H9 (cell line): ENCODE results near the gene ZMYND8. TPM values are rescaled to one million over a fixed set of nuclear protein-coding genes. Genes with fewer than 3 reads are reported as not detected.

Experiments
- DNase-seq: peaks from one replicate; pipeline ENCODE4 v3.0.0-alpha.2; 2017
- H2AFZ ChIP-seq: one replicate; pipeline ENCODE4 v1.6.1; 2013; ENCODE audit warnings: mild to moderate bottlenecking, low read length, control low read depth, moderate library complexity
- H2AK5ac ChIP-seq: 2 replicates; pipeline ENCODE4 v1.6.1; 2013; ENCODE audit warnings: low read length, control low read depth, mixed read lengths; ENCODE audit not compliant: insufficient read length
- H2BK120ac ChIP-seq: one replicate; pipeline ENCODE4 v1.6.1; 2013; ENCODE audit warnings: low read depth, mild to moderate bottlenecking, low read length, control low read depth, inconsistent platforms; ENCODE audit not compliant: poor library complexity, severe bottlenecking
- H2BK12ac ChIP-seq: 2 replicates; pipeline ENCODE4 v1.6.1; 2013; ENCODE audit warnings: low read length, control low read depth, mixed read lengths, low read depth; ENCODE audit not compliant: insufficient read length
- H2BK15ac ChIP-seq: 2 replicates; pipeline ENCODE4 v1.6.1; 2013; ENCODE audit warnings: low read depth, low read length, control low read depth
- H2BK20ac ChIP-seq: one replicate; pipeline ENCODE4 v1.6.1; 2013; ENCODE audit warnings: low read depth, mild to moderate bottlenecking, low read length, control low read depth, inconsistent platforms; ENCODE audit not compliant: poor library complexity, severe bottlenecking
- H2BK5ac ChIP-seq: 2 replicates; pipeline ENCODE4 v1.6.1; 2013; ENCODE audit warnings: low read length, control low read depth, mixed read lengths; ENCODE audit not compliant: insufficient read length
- H3K14ac ChIP-seq: 2 replicates; pipeline ENCODE4 v1.6.1; 2013; ENCODE audit warnings: low read length, control low read depth; ENCODE audit not compliant: insufficient read depth
- H3K18ac ChIP-seq: 2 replicates; pipeline ENCODE4 v1.6.1; 2013; ENCODE audit warnings: low read depth, mild to moderate bottlenecking, mixed read lengths, low read length, control low read depth; ENCODE audit not compliant: insufficient read length
- H3K23ac ChIP-seq: 2 replicates; pipeline ENCODE4 v1.6.1; 2013; ENCODE audit warnings: low read length, control low read depth, mixed read lengths, low read depth; ENCODE audit not compliant: insufficient read length
- H3K23me2 ChIP-seq: 2 replicates; pipeline ENCODE4 v1.6.1; 2013; ENCODE audit warnings: low read depth, mild to moderate bottlenecking, mixed read lengths, low read length, control low read depth; ENCODE audit not compliant: insufficient read length, poor library complexity, severe bottlenecking
- H3K27ac ChIP-seq: 2 replicates; pipeline ENCODE4 v1.5.1; 2013; ENCODE audit warnings: low read length, control low read depth, mixed read lengths, low read depth; ENCODE audit not compliant: insufficient read length
- H3K27me3 ChIP-seq: 2 replicates; pipeline ENCODE4 v1.6.1; 2013; ENCODE audit warnings: low read length, control low read depth, inconsistent platforms; ENCODE audit not compliant: insufficient read depth
- H3K4ac ChIP-seq: 2 replicates; pipeline ENCODE4 v1.6.1; 2013; ENCODE audit warnings: low read depth, mild to moderate bottlenecking, control low read depth, inconsistent platforms, low read length, moderate library complexity
- H3K4me1 ChIP-seq: 2 replicates; pipeline ENCODE4 v1.6.1; 2013; ENCODE audit warnings: low read length, control low read depth, inconsistent platforms; ENCODE audit not compliant: insufficient read depth
- H3K4me2 ChIP-seq: 2 replicates; pipeline ENCODE4 v1.6.1; 2013; ENCODE audit warnings: low read length, control low read depth, mixed read lengths; ENCODE audit not compliant: insufficient read length, insufficient read depth
- H3K56ac ChIP-seq: 2 replicates; pipeline ENCODE4 v1.6.1; 2013; ENCODE audit warnings: low read depth, mild to moderate bottlenecking, mixed read lengths, low read length, control low read depth; ENCODE audit not compliant: insufficient read length
- H3K79me1 ChIP-seq: 2 replicates; pipeline ENCODE4 v1.6.1; 2013; ENCODE audit warnings: low read depth, mild to moderate bottlenecking, moderate library complexity, low read length, control low read depth, inconsistent platforms; ENCODE audit not compliant: insufficient read depth, poor library complexity, severe bottlenecking
- H3K79me2 ChIP-seq: 2 replicates; pipeline ENCODE4 v1.6.1; 2013; ENCODE audit warnings: low read length, control low read depth, inconsistent platforms; ENCODE audit not compliant: insufficient read depth
- H3K9ac ChIP-seq: 2 replicates; pipeline ENCODE4 v1.6.1; 2013; ENCODE audit warnings: low read length, control low read depth, mixed read lengths; ENCODE audit not compliant: insufficient read length; ENCODE audit errors: extremely low read depth
- H3K9me3 ChIP-seq: one replicate; pipeline ENCODE4 v1.6.1; 2013; ENCODE audit warnings: low read depth, low read length, inconsistent platforms; ENCODE audit not compliant: control insufficient read depth
- H3T11ph ChIP-seq: one replicate; pipeline ENCODE4 v1.6.1; 2013; ENCODE audit warnings: mild to moderate bottlenecking, low read length, control low read depth, inconsistent platforms
- H4K20me1 ChIP-seq: one replicate; pipeline ENCODE4 v1.6.1; 2013; ENCODE audit not compliant: control insufficient read depth, insufficient read length, insufficient read depth
- H4K5ac ChIP-seq: 2 replicates; pipeline ENCODE4 v1.6.1; 2013; ENCODE audit warnings: low read depth, mild to moderate bottlenecking, mixed read lengths, low read length, control low read depth; ENCODE audit not compliant: insufficient read length
- H4K8ac ChIP-seq: replicated peaks from 2 replicates; pipeline ENCODE4 v1.6.1; 2013; ENCODE audit warnings: low read length, control low read depth, mixed read lengths, low read depth; ENCODE audit not compliant: insufficient read length
- H4K91ac ChIP-seq: 2 replicates; pipeline ENCODE4 v1.6.1; 2013; ENCODE audit warnings: low read depth, mild to moderate bottlenecking, moderate library complexity, mixed read lengths, low read length, control low read depth; ENCODE audit not compliant: insufficient read length
- H3K27ac Mint-ChIP-seq, 3 experiments: 2 replicates in 2 of 3; 3 replicates in 1 of 3; pipeline ENCODE4 v1.8.0; 2020 to 2021; ENCODE audit warnings: mixed read lengths in 3 of 3, mild to moderate bottlenecking in 1 of 3, moderate library complexity in 1 of 3
- H3K27me3 Mint-ChIP-seq: 2 replicates; pipeline ENCODE4 v1.8.0; 2021; ENCODE audit warnings: low read depth, mild to moderate bottlenecking, moderate library complexity, mixed read lengths
- H3K36me3 Mint-ChIP-seq, 3 experiments: 2 replicates in 2 of 3; 3 replicates in 1 of 3; pipeline ENCODE4 v1.8.0; 2020 to 2021; ENCODE audit warnings: low read depth in 3 of 3, mixed read lengths in 3 of 3; ENCODE audit not compliant: insufficient read depth in 1 of 3
- H3K4me1 Mint-ChIP-seq, 2 experiments: 2 replicates each; pipeline ENCODE4 v1.8.0; 2020; ENCODE audit warnings: mixed read lengths in 2 of 2
- H3K4me3 Mint-ChIP-seq, 2 experiments: 2 replicates in 1 of 2; 3 replicates in 1 of 2; pipeline ENCODE4 v1.8.0; 2020 to 2021; ENCODE audit warnings: mild to moderate bottlenecking in 2 of 2, mixed read lengths in 2 of 2, moderate library complexity in 1 of 2
- H3K9me3 Mint-ChIP-seq, 2 experiments: 2 replicates in 1 of 2; 3 replicates in 1 of 2; pipeline ENCODE4 v1.8.0; 2020; ENCODE audit warnings: mild to moderate bottlenecking in 2 of 2, mixed read lengths in 2 of 2, moderate library complexity in 1 of 2
- WGBS: extraction: QIAGEN DNeasy Blood & Tissue Kit; methylation state at CpG from one replicate; pipeline ENCODE4 v1.1.7; 2013; ENCODE audit warnings: missing lambda C conversion rate, low lambda C conversion rate, mixed read lengths; ENCODE audit not compliant: insufficient read length; ENCODE audit errors: extremely low coverage; 5-methylcytosine and 5-hydroxymethylcytosine counted together
- total RNA-seq: library from RNA; stranded (reverse); gene quantifications from 2 replicates; pipeline ENCODE4 v1.2.1, GENCODE V29; 2021
- TF ChIP-seq, protein P1 (sequence below): fragments of 200-600 bp; sonication (generic); conservative IDR thresholded peaks from 3 replicates; pipeline ENCODE4 v1.8.0; 2021; ENCODE audit warnings: antibody characterized with exemption, mild to moderate bottlenecking

Gene ZMYND8
- total RNA-seq, 1 experiment from 2014 or later = 158 TPM

DNA sequence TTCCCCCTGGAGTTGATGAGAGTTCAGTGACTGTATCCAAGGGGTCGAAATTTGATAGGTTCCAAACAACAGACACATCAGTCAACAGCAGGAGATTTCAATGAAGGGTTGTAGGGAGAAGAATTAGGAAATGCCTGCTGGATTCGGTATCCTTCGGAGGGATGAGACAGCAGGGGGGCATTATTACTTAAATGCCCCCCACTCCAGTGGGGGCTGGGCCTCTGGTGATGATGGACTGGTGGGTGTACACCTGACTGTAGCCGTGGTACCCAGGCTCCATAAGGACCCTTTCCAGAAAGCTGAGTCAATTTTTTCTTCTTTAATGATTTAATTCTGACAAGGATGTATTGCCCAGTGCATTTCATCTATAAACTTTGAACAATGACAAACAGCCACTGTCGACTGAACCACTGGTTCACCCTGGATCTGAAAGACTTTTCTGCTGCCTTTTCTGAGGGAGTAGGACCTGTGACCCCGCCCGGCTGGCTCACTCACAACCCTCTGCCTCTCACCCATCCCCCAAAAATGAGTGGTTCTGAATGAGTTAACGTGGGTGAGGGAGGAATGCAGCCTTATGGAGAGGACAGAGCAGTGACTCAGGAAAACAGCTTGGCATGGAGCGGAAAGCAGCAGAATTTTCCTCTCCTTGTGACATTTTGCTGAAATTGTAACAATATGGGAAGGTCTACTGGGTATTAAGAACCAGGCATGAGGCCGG, 41.0 kb downstream of the ZMYND8 start:
- Histone ChIP-seq H2AK5ac (no peak overlapping the region), H2BK120ac (no peak overlapping the region), H3K14ac (no peak overlapping the region; the same call in 1 of the 2 replicates), H4K5ac (peak overlapping the region; percentile 22), H3K56ac (no peak overlapping the region), H4K91ac (no peak overlapping the region), H2BK15ac (no peak overlapping the region), H2BK12ac (no peak overlapping the region), H3K4me1 (peaks cover 28% of the 10 kb centered on the region), H4K20me1 (no peaks in the 10 kb centered on the region), H3K79me2 (peaks cover 40% of the 10 kb centered on the region; the same call in 1 of the 2 replicates), H2BK20ac (no peak overlapping the region), H3K23me2 (peaks cover 9% of the 10 kb centered on the region), H3K9ac (no peak overlapping the region), H2BK5ac (no peak overlapping the region), H3K18ac (peak overlapping the region; percentile 77), H3K4me2 (no peak overlapping the region), H3K23ac (no peak overlapping the region), H3K27ac (peak overlapping the region; percentile 99), H2AFZ (no peak overlapping the region), H3K4ac (0 out of 2 replicates have a peak overlapping the region, but pooled peaks have one; percentile 16), H3T11ph (no peak overlapping the region), H3K9me3 (no peaks in the 10 kb centered on the region), H4K8ac (no peak overlapping the region), H3K79me1 (peaks cover 5% of the 10 kb centered on the region), H3K27me3 (no peaks in the 10 kb centered on the region)
- no CpG with 5 or more reads among the region's 10 CpGs for WGBS
- peak; percentile 67 for DNase-seq
- Mint-ChIP-seq H3K9me3 (no peaks in the 10 kb centered on the region; a peak in 1 of 5 replicates), H3K4me3 (peak overlapping the region; percentile 1 to 34; a peak in 4 of 5 replicates), H3K27ac (peak overlapping the region; percentile 99 to 100 (median 100)), H3K27me3 (no peaks in the 10 kb centered on the region), H3K4me1 (peaks cover 76 to 85% of the 10 kb centered on the region in 2 experiments), H3K36me3 (peaks cover 12 to 35% (median 22%) of the 10 kb centered on the region in 3 experiments)
- TF ChIP-seq, protein P1, sequence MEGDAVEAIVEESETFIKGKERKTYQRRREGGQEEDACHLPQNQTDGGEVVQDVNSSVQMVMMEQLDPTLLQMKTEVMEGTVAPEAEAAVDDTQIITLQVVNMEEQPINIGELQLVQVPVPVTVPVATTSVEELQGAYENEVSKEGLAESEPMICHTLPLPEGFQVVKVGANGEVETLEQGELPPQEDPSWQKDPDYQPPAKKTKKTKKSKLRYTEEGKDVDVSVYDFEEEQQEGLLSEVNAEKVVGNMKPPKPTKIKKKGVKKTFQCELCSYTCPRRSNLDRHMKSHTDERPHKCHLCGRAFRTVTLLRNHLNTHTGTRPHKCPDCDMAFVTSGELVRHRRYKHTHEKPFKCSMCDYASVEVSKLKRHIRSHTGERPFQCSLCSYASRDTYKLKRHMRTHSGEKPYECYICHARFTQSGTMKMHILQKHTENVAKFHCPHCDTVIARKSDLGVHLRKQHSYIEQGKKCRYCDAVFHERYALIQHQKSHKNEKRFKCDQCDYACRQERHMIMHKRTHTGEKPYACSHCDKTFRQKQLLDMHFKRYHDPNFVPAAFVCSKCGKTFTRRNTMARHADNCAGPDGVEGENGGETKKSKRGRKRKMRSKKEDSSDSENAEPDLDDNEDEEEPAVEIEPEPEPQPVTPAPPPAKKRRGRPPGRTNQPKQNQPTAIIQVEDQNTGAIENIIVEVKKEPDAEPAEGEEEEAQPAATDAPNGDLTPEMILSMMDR = no peak
